PFSK-1 (cell line): ENCODE measurements around the gene NGFR.

Experiments
- FOXP2 ChIP-seq: optimal IDR thresholded peaks from 2 replicates; pipeline ENCODE3; 2011; ENCODE audit warnings: borderline replicate concordance, control low read depth, inconsistent platforms; ENCODE audit not compliant: insufficient read depth; ENCODE audit errors: extremely low read length, extremely low read depth
- POLR2AphosphoS5 ChIP-seq: IDR thresholded peaks from 2 replicates; pipeline ENCODE4 v1.6.1; 2012; ENCODE audit warnings: low read depth, mild to moderate bottlenecking, control low read depth, low read length, moderate library complexity
- REST ChIP-seq, 2 experiments: IDR thresholded peaks; 2 replicates each; pipeline versions ENCODE4 v1.6.1 to v1.8.0; 2011 to 2012; ENCODE audit warnings: low read depth in 2 of 2, low read length in 2 of 2, control low read depth in 1 of 2, inconsistent platforms in 1 of 2, mild to moderate bottlenecking in 1 of 2, moderate library complexity in 1 of 2; ENCODE audit not compliant: insufficient read depth in 1 of 2
- SIN3A ChIP-seq: IDR thresholded peaks from 2 replicates; pipeline ENCODE4 v1.6.1; 2012; ENCODE audit warnings: mild to moderate bottlenecking, low read length, moderate library complexity, borderline replicate concordance; ENCODE audit not compliant: insufficient read depth
- TAF1 ChIP-seq: IDR thresholded peaks from 2 replicates; pipeline ENCODE4 v1.6.1; 2012; ENCODE audit warnings: low read length, control low read depth, borderline replicate concordance; ENCODE audit not compliant: insufficient read depth

NGFR gene

GRCh38 chr17:49548051-49548505, 53.0 kb downstream of the NGFR start:
- TF ChIP-seq FOXP2 (no peak), SIN3A (no peak), REST (IDR thresholded peaks at IDR 0.05; ENCODE audit: insufficient read depth in 1 of 2, low read depth in 2 of 2, low read length in 2 of 2) (no peak), POLR2AphosphoS5 (no peak), TAF1 (no peak)

- TF ChIP-seq SIN3A = no peak
- no peak for TF ChIP-seq FOXP2
- no peak for TF ChIP-seq REST (IDR thresholded peaks at IDR 0.05; ENCODE audit: insufficient read depth in 1 of 2, low read depth in 2 of 2, low read length in 2 of 2)
- no peak for TF ChIP-seq TAF1
- no peak for TF ChIP-seq POLR2AphosphoS5
Observed at GRCh38 chr17:49548506-49549310, 53.6 kb downstream of the NGFR start.

- TF ChIP-seq POLR2AphosphoS5 (no peak), TAF1 (no peak), SIN3A (no peak), FOXP2 (no peak), REST (IDR thresholded peaks at IDR 0.05; ENCODE audit: insufficient read depth in 1 of 2, low read depth in 2 of 2, low read length in 2 of 2) (no peak)
Observed at GRCh38 chr17:49549311-49549605, 54.2 kb downstream of the NGFR start.

- TF ChIP-seq SIN3A (no peak), TAF1 (no peak), FOXP2 (no peak), POLR2AphosphoS5 (no peak), REST (IDR thresholded peaks at IDR 0.05; ENCODE audit: insufficient read depth in 1 of 2, low read depth in 2 of 2, low read length in 2 of 2) (no peak)
Observed at GRCh38 chr17:49549691-49550678, 54.9 kb downstream of the NGFR start.
